22Rv1 (cell line): ENCODE measurements around the gene VIPR1.

Source experiments
- CTCF ChIP-seq: fragments of 450-650 bp; IDR thresholded peaks from 2 replicates; pipeline ENCODE4 v1.5.1; 2017; ENCODE audit warnings: mild to moderate bottlenecking
- ZFX ChIP-seq: fragments of 450-650 bp; IDR thresholded peaks from 2 replicates; pipeline ENCODE4 v1.6.1; 2017; ENCODE audit warnings: antibody characterized with exemption, borderline replicate concordance

GRCh38 chr3:42520336-42520735 lies 17.9 kb downstream of the VIPR1 start:
- TF ChIP-seq CTCF (no peak), ZFX (no peak)
